ENCODE data around the gene KRTAP12-1.

KRTAP12-1 gene

DNA sequence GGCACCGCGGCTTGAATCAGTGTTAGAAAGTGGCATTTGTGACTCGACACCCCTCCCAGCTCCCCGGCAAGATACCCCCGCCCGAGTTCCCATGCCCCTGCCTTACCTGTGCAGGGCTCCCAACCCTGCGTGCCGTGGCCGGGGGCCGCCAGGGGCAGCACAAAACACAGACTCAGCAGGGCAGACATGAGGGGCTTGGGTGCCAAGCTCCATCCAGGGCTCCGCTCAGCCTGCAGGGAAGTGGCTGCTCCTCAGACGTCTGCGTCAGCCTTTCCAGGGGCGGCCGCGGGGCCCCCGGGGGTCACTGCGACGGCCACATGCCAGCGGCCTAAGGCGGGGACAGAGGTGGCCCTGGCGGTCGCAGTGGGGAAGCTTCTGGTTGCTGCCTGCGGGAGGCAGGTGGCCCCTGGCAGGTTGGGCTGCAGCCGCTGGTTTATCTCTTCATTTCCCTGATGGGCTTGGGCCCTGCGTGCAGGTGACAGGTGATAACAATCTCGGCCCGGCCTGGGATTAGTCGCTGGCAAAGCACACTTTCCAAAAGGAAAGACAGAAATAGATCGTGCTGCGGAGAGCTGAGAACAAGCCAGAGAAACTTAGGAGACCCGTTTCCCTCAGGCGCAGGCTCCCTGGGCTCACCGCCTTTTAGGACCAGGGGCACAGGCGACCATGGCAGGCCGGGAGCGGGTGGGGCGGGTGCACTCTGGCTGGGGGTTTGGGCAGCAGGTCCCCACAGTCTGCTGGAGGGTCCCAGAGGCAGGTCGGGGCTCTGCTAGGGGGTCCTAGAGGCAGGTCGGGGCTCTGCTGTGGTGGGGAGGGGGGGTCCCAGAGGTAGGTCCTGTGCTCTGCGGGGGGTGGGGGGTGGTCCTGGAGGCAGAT lies 29.6 kb upstream of the KRTAP12-1 start, which contains the start of gene TSPEAR:
TSPEAR (minus strand) TSS at position 246 of the 876 bp plus-strand sequence; CDS start at position 188, 58 bp downstream.
- DNase-seq (ENCODE audit: low spot score) = no peak

DNA sequence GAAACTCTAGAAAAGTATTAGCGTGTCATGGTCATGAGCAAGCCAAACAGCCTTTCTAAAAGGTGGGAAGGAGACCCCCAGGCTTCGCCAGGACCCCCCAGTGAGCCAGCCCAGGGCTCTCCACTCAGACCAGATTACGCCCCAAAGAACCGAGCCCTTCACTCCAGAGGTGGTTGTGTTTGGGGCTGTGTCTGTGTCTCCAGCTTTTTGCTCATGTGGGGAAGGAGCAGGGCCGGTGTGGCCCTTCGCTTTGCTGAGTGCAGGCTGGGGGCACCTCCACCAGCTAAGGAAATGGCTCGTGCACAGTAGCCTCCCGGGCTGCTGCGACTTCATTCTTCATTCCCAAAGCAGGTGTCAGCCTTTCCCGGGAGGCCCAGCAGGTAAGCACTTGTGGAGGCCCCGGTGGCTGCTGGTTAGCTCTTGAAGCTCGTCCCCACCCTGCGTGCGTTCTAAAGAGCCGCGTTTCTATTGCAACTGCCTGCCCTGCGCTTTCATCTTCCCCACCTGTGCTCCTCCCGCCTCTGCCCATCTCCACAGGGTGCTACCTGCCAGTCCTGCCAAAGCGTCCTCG lies 28.9 kb upstream of the KRTAP12-1 start:
- no peak for DNase-seq (ENCODE audit: low spot score)

- DNase-seq (ENCODE audit: low spot score) = no peak
Observed at GRCh38 chr21:44710294-44710665, 28.3 kb upstream of the KRTAP12-1 start.

DNA sequence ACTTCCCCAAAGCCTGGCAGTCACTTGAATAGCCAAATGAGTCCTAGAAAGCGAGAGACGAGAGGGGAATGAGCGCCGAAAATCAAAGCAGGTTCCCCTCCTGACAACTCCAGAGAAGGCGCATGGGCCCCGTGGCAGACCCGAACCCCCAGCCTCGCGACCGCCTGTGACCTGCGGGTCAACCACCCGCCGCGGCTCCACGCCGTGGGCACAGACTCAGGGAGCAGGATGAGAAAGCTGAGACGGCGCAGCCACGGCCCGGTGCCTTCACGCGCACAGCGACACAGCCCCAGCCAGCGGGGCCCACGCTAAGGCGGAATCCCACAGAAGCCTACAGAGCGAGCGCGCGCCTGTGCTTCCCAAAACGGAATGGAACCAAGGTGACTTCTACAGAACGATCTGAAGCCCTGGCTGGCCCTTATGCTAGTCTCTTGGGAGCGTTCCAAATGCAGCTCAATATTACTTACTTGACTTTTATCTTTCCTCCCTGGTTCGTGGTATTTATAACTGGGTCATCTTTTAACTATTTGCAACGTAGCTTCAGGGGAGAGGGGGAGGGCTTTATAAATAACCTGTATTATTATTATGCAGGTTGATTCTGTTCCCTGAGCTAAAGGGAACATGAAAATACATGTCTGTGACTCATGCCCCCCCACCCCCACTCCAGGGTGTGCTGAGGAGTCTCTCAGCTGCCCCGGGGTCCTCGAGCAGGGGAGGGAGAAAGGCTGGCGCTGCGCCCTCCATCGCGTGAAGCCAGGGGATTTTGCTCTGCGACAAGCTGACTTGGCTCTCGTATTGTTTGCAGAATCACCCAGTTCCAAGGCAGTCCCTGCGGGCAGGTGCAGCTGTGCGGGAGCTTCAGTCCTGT lies 27.7 kb upstream of the KRTAP12-1 start:
- DNase-seq (ENCODE audit: low spot score) = no peak

GRCh38 chr21:44708866-44709425 lies 27.0 kb upstream of the KRTAP12-1 start:
- DNase-seq (ENCODE audit: low spot score) = no peak

GRCh38 chr21:44708213-44708865 lies 26.4 kb upstream of the KRTAP12-1 start:
- no peak for DNase-seq (ENCODE audit: low spot score)

DNA sequence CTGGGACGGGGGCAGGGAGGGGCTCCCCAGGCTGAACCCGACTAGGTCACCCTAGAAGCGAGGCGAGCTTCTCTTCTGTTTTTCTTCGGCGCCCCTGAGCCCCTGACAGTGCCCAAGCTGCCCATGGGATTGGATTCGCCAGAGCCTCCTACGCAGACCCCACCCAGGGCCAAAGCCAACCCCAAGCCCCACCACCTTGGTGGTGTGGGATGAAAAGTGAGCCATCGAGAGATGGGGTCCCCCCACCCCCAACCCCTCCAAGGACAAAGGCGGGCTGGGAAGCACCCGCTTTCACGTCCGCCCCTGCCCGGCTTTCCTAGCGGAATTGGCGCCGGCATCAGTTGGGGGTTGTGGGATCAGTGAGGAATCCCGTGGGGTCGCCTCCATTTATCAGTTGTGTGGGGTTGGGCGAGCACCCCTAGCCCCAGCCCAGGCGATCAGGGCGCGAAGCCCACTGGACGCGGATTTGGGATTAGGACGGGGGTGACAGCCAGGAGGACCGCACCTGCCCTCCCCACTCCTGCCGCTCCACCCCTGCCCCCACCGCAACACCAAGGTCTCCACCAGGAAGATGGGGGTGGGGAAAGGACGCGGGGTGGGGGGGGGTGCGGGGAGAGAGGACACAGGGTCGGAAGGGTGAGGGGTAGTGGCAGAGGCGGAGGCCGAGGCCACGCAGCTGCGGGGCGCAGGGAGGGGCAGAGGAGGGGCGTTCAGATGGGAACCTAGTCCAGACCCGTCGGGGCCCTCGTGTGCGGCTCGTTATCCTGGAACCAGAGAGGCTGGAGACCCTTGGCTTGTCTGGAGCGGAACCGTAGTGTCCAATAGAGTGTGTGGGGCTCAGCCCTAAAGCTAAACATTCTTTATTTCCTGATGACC lies 25.0 kb upstream of the KRTAP12-1 start:
- no peak for DNase-seq (ENCODE audit: low spot score)

DNA sequence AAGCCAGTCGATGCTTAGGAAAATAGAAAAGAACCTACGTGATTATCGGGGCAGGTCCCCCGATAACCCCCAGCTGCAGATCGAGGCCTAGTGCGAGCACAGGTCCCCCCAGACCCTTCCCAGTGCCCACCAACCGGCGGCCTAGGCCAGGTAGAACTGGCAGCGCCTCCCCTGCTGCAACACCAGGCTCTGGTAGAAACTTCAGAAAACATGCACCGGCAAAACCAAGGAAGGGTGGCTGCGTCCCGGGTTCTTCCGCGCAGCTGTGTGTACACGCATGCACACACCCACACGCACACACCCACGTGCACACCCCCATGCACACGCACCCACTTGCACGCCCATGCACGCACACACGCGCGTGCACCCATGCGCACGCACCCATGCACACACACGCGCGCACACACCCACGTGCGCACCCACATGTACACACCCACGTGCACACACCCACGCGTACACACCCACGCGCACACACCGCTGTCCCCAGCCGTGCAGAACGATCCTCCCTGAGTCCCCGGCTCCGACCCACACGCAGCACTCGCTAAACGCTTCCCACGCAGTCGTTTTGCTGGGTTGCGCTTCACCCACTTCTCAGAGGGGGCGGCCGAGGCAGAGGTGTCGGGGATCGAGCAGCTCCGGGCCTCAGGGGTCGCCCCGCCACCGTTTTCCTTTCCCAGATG lies 24.2 kb upstream of the KRTAP12-1 start:
- no peak for DNase-seq (ENCODE audit: low spot score)

- DNase-seq (ENCODE audit: low spot score) = no peak
Observed at GRCh38 chr21:44704636-44705001, 22.7 kb upstream of the KRTAP12-1 start.

DNA sequence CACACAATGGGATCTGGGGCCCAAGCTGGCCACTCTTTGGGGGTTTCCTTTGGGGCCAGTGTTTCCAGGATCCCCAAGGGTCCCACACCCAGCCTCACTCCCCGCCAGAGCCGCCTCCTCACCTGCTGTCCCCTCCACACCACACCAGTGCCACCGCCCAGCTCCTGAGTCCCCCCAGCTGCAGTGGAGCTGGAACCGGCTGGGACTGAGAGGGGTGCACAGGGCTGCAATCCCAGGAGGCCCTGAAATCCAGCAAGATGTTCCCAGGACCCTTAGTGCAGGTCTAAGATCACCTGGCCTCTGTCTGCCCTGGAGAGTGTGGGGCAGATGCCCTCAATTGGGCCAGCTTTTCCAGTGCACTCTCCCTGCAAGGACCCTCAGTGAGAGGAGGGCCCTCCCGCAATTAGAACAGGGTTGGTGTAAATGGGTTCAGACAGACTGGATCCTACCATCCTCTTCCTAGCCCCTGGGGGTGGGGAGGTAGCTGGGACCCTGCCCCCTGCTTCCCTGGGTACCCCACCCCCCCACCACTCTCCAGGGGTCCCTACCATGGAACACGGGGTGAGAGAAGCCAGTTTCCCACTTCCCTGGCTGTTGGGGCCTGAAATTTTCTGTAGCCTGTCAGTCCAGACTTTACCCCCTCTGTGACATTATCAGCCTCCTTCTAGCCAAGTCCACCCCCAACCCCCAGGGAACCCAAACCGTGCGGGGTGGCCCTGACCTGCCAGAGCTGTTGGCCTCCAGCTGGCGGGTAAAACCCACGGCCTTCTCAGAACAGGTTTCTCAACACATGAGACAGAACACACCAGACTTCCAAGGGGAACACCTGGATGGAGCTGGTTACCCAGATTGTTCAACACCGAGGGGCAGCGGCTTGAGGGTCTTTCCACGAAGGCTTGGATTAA lies 22.0 kb upstream of the KRTAP12-1 start:
- DNase-seq (ENCODE audit: low spot score) = no peak

DNA sequence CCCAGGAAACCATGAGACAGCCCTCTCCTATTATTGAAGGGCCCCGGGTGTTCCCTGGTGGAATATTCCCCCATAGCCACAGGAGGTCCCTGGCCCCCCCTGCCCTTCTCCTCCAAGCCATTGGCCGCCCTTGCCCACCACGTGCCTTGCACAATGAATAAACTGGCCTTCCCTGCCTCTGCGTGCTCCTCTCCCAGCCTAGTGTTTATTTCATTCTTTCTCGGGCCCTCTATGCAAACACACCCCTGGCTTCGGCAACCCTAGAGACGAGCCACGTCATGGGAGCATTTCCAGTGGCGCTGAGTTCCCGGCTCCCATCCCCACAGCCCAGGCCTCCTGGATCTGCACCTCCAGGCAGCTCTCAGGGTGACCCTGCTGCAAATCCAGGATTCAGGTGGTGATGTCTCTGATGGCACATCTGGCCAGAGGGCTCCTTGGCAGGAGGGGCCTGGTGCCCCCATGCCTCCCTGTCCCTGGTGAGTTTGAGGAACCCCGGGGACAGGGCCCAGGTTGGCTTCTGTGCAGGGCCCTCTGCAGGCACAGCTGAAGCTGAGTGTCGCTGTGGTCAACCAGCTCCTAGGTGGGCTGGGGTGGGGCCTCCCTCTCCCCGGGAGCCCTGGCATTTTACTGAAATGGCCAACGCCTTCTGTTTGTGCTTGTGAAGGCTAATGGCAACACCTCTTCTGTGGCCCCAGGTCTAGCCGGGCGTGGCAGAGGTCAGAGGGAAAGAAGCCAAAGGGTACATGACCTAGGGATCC lies 21.2 kb upstream of the KRTAP12-1 start:
- DNase-seq (ENCODE audit: low spot score) = no peak

DNA sequence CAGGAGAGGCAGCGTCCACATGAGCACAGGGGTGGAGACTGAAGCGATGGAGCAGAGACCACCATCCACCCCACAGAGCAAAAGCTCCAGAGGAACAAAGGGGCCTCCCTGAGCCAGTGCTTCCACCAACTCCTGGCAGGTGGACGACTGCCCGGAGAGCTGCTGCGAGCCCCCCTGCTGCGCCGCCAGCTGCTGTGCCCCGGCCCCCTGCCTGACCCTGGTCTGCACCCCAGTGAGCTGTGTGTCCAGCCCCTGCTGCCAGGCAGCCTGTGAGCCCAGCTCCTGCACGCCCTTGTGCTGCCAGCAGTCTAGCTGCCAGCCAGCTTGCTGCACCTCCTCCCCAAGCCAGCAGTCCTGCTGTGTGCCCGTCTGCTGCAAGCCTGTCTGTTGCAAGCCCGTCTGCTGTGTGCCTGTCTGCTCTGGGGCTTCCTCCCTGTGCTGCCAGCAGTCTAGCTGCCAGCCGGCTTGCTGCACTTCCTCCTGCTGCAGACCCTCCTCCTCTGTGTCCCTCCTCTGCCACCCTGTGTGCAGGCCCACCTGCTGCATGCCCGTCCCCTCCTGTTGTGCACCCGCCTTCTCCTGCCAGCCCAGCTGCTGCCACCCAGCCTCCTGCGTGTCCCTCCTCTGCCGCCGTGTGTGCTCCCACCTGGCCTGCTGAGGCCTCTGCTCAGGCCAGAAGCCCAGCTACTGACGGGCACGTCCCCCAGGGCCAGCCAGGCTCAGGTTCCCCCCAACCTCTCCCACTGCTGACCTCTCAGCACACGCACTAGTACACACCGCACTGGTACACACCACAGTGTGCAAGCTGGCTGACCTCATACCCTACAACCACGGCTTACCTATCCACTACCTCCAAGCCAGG lies 20.4 kb upstream of the KRTAP12-1 start:
- no peak for DNase-seq (ENCODE audit: low spot score)

GRCh38 chr21:44701541-44701940 lies 19.6 kb upstream of the KRTAP12-1 start:
- no peak for DNase-seq (ENCODE audit: low spot score)

DNA sequence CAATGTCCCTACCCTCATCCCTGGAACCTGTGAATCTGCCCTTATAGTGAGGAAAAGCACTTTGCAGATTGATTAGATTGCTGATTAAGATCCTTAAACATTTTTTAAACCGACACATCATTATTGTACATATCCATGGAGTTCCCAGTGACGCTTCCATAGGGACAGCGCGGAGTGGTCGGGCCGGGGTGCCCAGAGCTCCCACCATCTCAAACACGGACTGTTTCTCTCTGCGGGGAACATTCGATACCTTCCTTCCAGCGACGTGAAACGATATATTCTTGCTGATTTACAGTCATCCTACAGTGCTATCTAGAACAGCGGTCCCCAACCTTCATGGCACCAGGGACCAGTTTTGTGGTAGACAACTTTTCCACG lies 19.0 kb upstream of the KRTAP12-1 start:
- no peak for DNase-seq (ENCODE audit: low spot score)

GRCh38 chr21:44700101-44701022 lies 18.4 kb upstream of the KRTAP12-1 start:
- no peak for DNase-seq (ENCODE audit: low spot score)

DNA sequence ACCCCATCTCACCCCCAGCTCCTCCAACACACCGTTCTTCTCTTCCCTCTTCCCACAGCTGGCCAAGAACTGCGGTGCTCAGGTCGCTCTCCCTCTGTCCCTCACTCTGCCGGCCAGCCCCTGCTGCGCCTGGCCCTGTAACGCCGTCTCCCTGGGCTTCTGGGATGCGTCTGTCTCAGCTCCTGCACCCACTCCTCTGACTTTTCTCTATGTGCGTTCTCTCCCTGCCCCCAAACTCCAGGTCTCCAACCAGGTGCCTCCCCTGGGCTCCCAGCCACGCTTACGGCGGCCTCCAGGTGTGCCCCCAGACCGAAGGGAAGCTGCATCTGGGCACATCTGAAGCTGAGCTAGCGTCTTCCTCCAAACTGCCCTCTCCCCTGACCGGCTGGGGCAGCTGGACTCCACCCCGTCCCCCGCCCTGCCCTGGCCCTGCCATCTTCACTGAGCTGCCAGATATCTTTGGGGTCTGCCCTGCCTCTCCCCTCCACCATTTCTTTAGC lies 17.6 kb upstream of the KRTAP12-1 start:
- DNase-seq (ENCODE audit: low spot score) = no peak

Data from AG08396 (cell line).